Thyroid gland (tissue), 4 donors: ENCODE results near the gene CLEC1A.

ENCODE experiments used
- CTCF ChIP-seq, 6 experiments: fragments of 200-600 bp in 3 of 6; fragments of 450-650 bp in 3 of 6; sonication (generic) in 3 of 6; IDR thresholded peaks; one replicate each; pipeline ENCODE4 v1.5.1; 2016 to 2019; ENCODE audit warnings: antibody characterized with exemption in 6 of 6, mild to moderate bottlenecking in 2 of 6, inconsistent platforms in 1 of 6, moderate library complexity in 1 of 6
- POLR2A ChIP-seq, 2 donors: fragments of 450-650 bp; IDR thresholded peaks; one replicate each; pipeline ENCODE4 v1.6.1; 2017; ENCODE audit warnings: antibody characterized with exemption in 2 of 2, mild to moderate bottlenecking in 2 of 2, moderate library complexity in 1 of 2

- no peak for TF ChIP-seq POLR2A (IDR thresholded peaks at IDR 0.05)
- TF ChIP-seq CTCF (IDR thresholded peaks at IDR 0.05): no peak
These were observed 40.4 kb downstream of the CLEC1A start for GRCh38 chr12:10058387-10058786.
